ENCODE measurements around the gene C5.

Gene C5

GRCh38 chr9:120929229-120929791, 120.8 kb downstream of the C5 start:
- no peak for TF ChIP-seq POLR2AphosphoS5 (IDR thresholded peaks at IDR 0.05; ENCODE audit: low read depth)
- TF ChIP-seq SPI1 (IDR thresholded peaks at IDR 0.05; ENCODE audit: borderline replicate concordance, low read depth), result no peak
- no peak for TF ChIP-seq REST (IDR thresholded peaks at IDR 0.05; ENCODE audit: insufficient replicate concordance, low read depth)
- no peak for TF ChIP-seq GABPA (IDR thresholded peaks at IDR 0.05; ENCODE audit: low read depth)
- no peak for TF ChIP-seq CTCF (IDR thresholded peaks at IDR 0.05; ENCODE audit: insufficient read depth, low read length)
- DNase-seq (ENCODE audit: low read depth in 1 of 2, low spot score in 1 of 2), result no peak

GRCh38 chr9:120928483-120929228, 121.4 kb downstream of the C5 start:
- peak overlapping the region; percentile 74 for H3K27ac ChIP-seq (replicated peaks)
- H3K27me3 ChIP-seq (ENCODE audit: insufficient read depth, poor library complexity, severe bottlenecking), result no peaks in the 10 kb centered on the region
- peak; percentile 44; the same call in 1 of the 2 replicates for TF ChIP-seq POLR2AphosphoS5 (IDR thresholded peaks at IDR 0.05; ENCODE audit: low read depth)
- peak; percentile 76 for TF ChIP-seq GABPA (IDR thresholded peaks at IDR 0.05; ENCODE audit: low read depth)
- no peak for TF ChIP-seq REST (IDR thresholded peaks at IDR 0.05; ENCODE audit: insufficient replicate concordance, low read depth)
- TF ChIP-seq SPI1 (IDR thresholded peaks at IDR 0.05; ENCODE audit: borderline replicate concordance, low read depth), result no peak
- TF ChIP-seq CTCF (IDR thresholded peaks at IDR 0.05; ENCODE audit: insufficient read depth, low read length), result no peak
- DNase-seq (ENCODE audit: low read depth in 1 of 2, low spot score in 1 of 2), result peak; percentile 37 to 69
- peak overlapping the region; percentile 47 for H3K4me3 ChIP-seq (replicated peaks; ENCODE audit: insufficient read depth, low read length)

More at GRCh38 chr9:120929229-120929791, 120.8 kb downstream of the C5 start:
- H3K27ac ChIP-seq (replicated peaks), result peak overlapping the region; percentile 74
- peak overlapping the region; percentile 47 for H3K4me3 ChIP-seq (replicated peaks; ENCODE audit: insufficient read depth, low read length)
- no peaks in the 10 kb centered on the region for H3K27me3 ChIP-seq (ENCODE audit: insufficient read depth, poor library complexity, severe bottlenecking)

- TF ChIP-seq POLR2AphosphoS5 (IDR thresholded peaks at IDR 0.05; ENCODE audit: low read depth) (no peak), REST (IDR thresholded peaks at IDR 0.05; ENCODE audit: insufficient replicate concordance, low read depth) (no peak), SPI1 (IDR thresholded peaks at IDR 0.05; ENCODE audit: borderline replicate concordance, low read depth) (no peak), CTCF (IDR thresholded peaks at IDR 0.05; ENCODE audit: insufficient read depth, low read length) (no peak), GABPA (IDR thresholded peaks at IDR 0.05; ENCODE audit: low read depth) (no peak)
- no peaks in the 10 kb centered on the region for H3K27me3 ChIP-seq (ENCODE audit: insufficient read depth, poor library complexity, severe bottlenecking)
- peak overlapping the region; percentile 47; the same call in 1 of the 2 replicates for H3K4me3 ChIP-seq (replicated peaks; ENCODE audit: insufficient read depth, low read length)
- no peak overlapping the region; the same call in 1 of the 2 replicates for H3K27ac ChIP-seq (replicated peaks)
- no peak for DNase-seq (ENCODE audit: low read depth in 1 of 2, low spot score in 1 of 2)
Measured at GRCh38 chr9:120928015-120928482, 122.0 kb downstream of the C5 start.
